Activated gamma-delta T cell treated with anti-CD3 and anti-CD28 coated beads, Interleukin-2, amount 50 U/mL, for 16 hours (primary cell): ENCODE measurements around the gene MLXIPL.

Source experiments
- DNase-seq: peaks from one replicate; pipeline ENCODE4 v3.0.0-alpha.2; 2020; ENCODE audit warnings: low read depth

MLXIPL gene

DNA sequence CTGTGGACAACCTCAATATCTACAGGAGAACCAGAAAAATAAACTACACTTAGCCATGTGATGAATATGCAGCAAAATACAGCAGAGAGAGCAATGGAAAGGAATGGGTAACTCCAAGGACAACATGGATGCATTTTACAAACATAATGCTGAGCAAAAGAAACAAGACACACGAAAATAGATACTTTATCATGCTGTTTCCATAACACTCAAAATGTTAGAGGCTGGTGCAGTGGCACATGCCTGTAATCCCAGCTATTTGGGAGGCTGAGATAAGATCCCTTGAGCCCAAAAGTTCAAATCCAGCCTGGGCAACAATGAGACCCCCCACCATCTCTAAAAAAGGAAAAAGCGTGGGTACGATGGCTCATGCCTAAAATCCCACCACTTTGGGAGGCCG lies 75.1 kb downstream of the MLXIPL start:
- no peak for DNase-seq

DNA sequence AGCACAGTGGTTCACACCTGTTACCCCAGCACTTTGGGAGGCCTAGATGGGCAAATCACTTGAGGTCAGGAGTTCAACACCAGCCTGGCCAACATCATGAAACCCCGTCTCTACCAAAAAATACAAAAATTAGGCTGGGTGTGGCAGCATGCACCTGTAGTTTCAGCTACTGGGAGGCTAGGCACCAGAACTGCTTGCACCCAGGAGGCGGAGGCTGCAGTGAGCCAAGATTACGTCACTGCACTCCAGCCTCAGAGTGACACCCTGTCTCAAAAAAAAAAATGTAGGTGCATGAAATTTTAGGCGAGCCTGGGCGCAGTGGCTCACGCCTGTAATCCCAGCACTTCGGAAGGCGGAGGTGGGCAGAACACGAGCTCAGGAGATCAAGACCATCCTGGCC lies 76.5 kb downstream of the MLXIPL start:
- DNase-seq, result no peak

DNA sequence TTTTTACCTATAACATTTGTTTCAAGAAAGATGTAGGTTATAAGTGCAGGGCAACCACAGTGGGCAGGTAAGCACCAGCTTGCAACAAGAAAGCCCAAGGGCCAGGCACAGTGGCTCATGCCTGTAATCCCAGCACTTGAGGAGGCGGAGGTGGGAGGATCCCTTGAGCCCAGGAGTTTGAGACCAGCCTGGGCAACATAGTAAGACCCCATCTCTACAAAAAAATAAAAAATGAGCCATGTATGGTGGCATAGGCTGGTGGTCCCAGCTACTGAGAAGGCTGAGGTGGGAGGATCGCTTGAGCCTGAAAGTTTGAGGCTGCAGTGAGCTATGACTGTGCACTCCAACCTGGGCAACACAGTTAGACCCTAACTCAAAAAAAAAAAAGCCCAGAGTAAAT lies 79.6 kb downstream of the MLXIPL start:
- DNase-seq, result no peak
